SK-N-SH (cell line): ENCODE results near the gene CHD5.

Experiments
- CHD2 ChIP-seq: fragments of 150-350 bp; IDR thresholded peaks from 2 replicates; pipeline ENCODE4 v1.6.1; 2018; ENCODE audit warnings: low read length; ENCODE audit not compliant: partially characterized antibody
- TAF1 ChIP-seq: IDR thresholded peaks from 2 replicates; pipeline ENCODE4 v1.6.1; 2012; ENCODE audit warnings: low read depth, mild to moderate bottlenecking, low read length, moderate library complexity, borderline replicate concordance
- TF ChIP-seq, protein P1 (sequence below): fragments of 200-600 bp; sonication (generic); IDR thresholded peaks from 2 replicates; pipeline ENCODE4 v1.6.1; 2017; ENCODE audit warnings: antibody characterized with exemption, mild to moderate bottlenecking, moderate library complexity
- TF ChIP-seq, protein P2 (sequence below): IDR thresholded peaks from 2 replicates; pipeline ENCODE4 v1.4.0; 2012; ENCODE audit warnings: low read depth, borderline replicate concordance

DNA sequence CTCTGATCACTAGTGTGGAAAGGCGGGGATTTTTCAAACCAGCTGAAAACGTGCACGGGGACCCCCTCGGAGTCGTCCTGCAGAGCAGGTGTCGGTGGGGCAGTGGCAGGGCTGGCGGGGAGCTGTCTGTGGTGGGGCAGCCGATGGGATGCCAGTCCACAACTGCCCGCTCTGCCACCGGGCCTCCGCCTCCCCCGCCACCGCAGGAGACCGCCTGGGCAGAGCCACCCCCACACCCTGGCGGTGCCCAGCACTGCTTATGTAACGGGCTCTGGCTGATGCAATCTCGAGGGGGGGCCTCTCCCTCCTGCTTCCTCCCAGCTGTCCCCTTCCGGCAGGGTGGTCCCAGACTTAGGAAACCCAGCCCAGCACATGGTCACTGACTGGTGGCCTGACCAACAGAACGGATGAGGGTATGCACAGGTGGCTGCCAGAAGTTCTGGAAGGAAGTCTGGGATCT, 9.3 kb downstream of the CHD5 start:
- TF ChIP-seq, protein P1, sequence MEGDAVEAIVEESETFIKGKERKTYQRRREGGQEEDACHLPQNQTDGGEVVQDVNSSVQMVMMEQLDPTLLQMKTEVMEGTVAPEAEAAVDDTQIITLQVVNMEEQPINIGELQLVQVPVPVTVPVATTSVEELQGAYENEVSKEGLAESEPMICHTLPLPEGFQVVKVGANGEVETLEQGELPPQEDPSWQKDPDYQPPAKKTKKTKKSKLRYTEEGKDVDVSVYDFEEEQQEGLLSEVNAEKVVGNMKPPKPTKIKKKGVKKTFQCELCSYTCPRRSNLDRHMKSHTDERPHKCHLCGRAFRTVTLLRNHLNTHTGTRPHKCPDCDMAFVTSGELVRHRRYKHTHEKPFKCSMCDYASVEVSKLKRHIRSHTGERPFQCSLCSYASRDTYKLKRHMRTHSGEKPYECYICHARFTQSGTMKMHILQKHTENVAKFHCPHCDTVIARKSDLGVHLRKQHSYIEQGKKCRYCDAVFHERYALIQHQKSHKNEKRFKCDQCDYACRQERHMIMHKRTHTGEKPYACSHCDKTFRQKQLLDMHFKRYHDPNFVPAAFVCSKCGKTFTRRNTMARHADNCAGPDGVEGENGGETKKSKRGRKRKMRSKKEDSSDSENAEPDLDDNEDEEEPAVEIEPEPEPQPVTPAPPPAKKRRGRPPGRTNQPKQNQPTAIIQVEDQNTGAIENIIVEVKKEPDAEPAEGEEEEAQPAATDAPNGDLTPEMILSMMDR, result no peak
- TF ChIP-seq, protein P2, sequence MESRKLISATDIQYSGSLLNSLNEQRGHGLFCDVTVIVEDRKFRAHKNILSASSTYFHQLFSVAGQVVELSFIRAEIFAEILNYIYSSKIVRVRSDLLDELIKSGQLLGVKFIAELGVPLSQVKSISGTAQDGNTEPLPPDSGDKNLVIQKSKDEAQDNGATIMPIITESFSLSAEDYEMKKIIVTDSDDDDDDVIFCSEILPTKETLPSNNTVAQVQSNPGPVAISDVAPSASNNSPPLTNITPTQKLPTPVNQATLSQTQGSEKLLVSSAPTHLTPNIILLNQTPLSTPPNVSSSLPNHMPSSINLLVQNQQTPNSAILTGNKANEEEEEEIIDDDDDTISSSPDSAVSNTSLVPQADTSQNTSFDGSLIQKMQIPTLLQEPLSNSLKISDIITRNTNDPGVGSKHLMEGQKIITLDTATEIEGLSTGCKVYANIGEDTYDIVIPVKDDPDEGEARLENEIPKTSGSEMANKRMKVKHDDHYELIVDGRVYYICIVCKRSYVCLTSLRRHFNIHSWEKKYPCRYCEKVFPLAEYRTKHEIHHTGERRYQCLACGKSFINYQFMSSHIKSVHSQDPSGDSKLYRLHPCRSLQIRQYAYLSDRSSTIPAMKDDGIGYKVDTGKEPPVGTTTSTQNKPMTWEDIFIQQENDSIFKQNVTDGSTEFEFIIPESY, result no peak
- TF ChIP-seq CHD2 (no peak), TAF1 (no peak)
